ENCODE measurements around the gene FFAR4.
"Not testable (repeated sequence)": the region's sequence is repeated elsewhere in the genome, so short reads cannot be mapped to it uniquely, and the experiment has no call there.

Gene FFAR4
- 0 to 0.07 reads per million in 2 donors for total RNA-seq

DNA sequence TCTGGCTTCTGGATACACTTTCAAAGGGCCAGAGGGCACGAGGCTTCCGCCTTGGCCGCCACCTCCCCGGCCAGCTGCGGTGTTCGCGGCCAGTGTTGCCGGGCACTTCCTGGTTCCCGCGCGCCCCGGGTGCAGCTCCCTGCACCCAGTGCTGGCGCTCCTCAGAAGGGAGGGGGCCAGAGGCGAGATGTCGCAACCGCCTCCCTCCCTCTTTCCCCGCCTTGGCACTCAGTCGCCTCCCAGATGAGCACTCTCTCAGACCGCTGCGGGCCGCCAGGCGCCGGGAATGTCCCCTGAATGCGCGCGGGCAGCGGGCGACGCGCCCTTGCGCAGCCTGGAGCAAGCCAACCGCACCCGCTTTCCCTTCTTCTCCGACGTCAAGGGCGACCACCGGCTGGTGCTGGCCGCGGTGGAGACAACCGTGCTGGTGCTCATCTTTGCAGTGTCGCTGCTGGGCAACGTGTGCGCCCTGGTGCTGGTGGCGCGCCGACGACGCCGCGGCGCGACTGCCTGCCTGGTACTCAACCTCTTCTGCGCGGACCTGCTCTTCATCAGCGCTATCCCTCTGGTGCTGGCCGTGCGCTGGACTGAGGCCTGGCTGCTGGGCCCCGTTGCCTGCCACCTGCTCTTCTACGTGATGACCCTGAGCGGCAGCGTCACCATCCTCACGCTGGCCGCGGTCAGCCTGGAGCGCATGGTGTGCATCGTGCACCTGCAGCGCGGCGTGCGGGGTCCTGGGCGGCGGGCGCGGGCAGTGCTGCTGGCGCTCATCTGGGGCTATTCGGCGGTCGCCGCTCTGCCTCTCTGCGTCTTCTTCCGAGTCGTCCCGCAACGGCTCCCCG lies at the start of gene FFAR4:
TSS of gene FFAR4 (plus strand) at position 231 of the 842 bp plus-strand sequence. CDS start at position 287, 56 bp downstream.
- no peak for DNase-seq

DNA sequence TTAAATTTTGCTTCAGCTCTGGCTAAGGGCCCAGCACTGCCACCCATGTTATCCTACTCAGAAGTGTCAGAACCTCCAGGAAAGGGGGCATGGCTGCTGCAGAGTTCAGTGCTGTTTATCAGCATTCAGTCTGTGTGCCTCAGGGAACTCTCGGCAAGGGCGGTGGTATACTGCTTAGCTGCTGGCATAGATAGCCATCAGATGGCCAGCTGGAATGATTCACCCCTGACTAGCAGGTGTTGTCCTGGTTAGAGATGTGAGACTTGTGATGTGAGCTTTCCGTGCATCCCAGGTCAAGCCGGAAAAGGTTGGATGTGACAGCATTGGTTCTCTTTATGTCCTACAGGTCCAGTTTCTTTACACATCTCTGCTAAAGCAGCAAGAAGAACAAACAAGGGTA lies 47.9 kb upstream of the FFAR4 start:
- DNase-seq = no peak

DNA sequence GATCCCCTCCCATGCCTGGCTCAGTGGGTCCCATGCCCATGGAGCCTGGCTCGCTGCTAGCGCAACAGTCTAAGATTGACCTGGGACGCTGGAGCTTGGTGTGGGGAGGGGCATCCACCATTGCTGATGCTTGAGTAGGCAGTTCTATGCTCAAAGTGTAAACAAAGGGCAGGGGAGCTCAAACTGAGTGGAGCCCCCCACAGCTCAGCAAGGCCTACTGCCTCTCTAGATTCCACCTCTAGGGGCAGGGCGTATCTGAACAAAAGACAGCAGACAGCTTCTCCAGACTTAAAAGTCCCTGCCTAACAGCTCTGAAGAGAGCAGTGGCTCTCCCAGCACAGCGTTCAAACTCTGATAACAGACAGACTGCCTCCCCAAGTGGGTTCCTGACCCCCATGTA lies 31.2 kb upstream of the FFAR4 start:
- no peak for DNase-seq

DNA sequence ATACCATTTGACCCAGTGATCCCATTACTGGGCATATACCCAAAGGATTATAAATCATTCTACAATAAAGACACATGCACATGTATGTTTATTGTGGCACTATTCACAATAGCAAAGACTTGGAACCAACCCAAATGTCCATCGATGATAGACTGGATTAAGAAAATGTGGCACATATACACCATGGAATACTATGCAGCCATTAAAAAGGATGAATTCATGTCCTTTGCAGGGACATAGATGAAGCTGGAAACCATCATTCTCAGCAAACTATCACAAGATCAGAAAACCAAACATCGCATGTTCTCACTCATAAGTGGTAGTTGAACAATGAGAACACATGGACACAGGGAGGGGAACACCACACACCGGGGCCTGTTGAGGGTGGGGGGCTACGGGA lies 25.6 kb upstream of the FFAR4 start:
- DNase-seq = not testable (repeated sequence)

- DNase-seq = no peak
Measured at GRCh38 chr10:93541402-93542357, 24.8 kb upstream of the FFAR4 start.

DNA sequence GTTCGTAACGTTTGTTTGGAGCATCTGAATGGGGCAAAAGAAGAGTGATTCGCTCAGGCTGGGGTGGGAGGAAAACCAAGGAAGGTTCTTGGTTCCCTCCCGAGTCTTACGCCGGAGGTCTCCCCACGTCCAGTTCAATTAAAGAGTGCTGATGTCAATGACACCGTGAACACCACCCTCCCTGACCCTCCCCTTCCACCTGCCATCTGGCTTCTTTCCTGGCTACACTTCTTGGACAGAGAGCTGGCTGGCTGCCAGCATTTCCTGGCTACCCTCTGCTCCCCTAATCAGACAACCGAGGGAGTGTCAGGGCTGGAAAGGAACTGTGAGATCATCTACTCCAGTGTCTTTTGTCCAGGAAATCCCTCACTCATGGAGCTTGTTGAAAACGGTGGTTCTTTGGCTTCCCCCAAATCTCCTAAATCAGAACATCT lies 24.1 kb upstream of the FFAR4 start:
- no peak for DNase-seq

DNA sequence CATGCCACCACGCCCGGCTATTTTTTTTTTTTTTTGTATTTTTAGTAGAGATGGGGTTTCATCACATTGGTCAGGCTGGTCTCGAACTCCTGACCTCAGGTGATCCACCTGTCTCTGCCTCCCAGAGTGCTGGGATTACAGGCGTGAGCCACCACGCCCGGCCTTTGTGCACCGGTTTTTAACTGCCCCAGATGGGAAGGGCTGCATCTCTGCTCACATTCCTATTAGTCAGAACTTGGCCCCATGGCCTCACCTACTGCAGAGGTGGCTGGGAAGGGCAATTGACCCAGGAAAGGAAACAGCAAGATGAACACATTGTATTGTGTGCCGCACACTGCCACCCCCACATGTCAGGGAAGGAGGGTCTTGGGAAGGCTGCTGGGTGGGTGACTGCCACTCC lies 19.5 kb upstream of the FFAR4 start:
- DNase-seq = not testable (repeated sequence)

DNA sequence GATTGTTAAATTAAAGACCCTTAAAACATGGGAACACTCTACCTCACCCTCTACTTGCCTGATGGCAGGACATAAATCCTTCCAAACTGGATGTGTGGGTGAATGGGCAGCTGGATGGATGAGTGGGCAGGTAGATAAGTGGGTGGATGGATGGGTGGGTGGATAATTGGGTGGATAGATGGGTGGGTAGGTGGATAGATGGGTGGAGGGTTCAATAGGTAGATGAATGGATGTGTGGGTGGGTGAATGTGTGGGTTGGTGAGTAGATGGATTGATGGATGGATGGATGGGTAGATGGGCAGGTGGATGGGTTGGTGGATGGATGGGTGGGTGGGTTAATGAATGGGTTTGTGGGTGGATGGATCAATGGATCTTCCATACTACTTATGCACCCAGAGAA lies 18.9 kb upstream of the FFAR4 start:
- DNase-seq = no peak

DNA sequence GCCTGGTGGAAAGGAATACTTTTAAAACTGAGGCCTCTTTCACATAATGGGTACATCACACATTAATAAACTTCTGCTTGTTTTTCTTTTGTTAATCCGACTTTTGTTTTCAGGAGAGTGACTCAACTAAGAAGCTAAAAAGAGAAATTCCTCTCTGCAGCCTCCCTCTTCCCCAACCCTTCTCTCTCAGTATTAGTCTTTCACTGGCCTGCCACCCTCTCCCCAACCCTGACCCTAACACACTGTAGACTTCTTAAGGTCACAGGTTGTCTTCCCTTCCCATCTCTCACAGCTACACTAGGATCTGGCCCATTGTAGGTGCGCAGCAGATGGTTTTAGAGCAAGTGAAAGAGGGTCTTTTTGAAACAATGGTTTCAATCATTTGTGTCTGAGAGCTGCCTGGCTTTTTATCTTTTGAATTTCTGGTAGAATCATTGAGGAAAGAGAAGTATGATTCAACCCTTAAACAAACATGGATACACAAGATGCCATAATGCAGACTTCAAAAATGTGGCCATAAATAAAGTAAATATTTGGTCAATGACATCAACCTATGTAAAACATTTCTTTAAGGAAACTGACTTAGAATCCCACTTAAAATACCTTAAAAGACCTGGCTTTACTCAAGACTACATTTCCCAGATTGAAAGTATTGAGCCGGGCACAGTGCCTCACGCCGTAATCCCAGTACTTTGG lies 17.9 kb upstream of the FFAR4 start:
- DNase-seq = no peak

DNA sequence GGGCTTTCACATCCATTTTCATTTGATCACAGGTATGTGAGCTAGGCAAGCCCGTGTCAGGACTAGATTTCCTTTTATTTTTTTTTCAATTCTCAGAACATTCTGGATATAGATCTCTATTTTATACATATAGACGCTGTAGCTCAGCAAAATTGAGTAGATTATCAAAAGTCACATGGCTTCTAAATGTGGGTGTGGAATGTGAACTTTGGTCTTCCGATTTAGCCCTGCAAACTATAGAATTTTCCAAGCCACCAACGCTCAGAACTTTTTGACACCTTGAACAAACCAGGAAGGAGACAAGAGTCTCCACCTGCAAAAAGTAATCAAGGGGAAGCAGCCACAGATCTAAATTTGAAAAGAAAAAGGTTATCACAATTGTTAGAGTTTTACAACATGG lies 15.9 kb upstream of the FFAR4 start:
- DNase-seq = no peak

DNA sequence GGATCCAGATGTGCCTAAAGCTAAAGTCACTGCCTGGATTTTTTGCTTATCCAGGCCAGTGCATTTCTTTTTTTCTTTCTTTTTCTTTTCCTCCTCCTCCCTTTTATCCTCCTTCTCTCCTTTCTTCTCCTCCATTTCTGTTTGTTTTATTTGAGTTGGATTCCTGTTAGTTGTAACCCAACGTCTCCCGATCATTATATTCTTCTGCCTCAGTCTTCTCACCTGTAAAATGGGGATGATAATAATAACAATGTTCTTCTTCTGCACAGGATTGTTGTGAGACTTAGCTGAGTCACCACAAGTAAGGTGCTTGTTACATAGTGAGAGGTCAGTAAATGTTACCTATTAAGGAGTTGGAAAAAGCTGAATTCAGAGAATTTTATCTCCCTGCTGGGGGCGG lies 13.7 kb upstream of the FFAR4 start:
- DNase-seq = no peak

DNA sequence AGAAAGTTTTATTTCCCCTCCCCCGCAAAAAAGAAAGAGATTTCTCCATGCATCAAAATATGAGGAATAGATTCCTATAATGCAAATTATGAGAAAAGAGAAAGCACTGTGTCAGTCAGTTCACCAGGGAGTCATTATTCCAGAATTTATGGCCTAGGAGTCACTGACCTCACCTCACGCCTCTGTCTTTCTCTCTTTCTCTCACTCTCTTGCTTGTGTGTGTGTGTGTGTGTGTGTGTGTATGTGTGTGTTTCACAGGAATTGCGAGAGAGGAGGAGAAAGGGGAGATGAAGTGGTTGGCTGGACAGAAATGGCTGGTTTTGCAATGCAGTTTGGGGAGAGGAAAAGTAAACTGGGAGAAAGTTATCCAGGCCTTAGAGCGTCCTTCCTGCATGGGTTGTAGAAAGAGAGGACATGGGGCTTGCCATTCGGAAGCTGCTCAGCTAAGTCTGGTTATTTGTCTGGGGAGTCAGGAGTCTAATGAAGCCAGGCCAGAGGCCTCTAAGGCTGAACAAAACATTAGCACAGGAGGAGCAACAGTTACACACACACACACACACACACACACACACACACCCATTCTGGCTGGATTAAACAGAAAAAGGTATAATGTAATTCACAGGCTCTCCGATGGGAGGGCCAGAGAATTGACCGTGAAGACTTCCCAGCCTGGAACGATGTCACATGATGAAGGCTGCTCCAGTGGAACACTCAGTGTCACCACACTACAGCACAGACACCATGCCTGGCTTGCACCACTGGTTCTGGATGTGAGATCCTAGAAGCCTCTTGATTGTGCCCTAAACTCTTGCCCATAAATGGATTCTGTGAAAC lies 12.8 kb upstream of the FFAR4 start:
- DNase-seq = no peak

GRCh38 chr10:93554316-93554663 lies 12.2 kb upstream of the FFAR4 start:
- DNase-seq = no peak

DNA sequence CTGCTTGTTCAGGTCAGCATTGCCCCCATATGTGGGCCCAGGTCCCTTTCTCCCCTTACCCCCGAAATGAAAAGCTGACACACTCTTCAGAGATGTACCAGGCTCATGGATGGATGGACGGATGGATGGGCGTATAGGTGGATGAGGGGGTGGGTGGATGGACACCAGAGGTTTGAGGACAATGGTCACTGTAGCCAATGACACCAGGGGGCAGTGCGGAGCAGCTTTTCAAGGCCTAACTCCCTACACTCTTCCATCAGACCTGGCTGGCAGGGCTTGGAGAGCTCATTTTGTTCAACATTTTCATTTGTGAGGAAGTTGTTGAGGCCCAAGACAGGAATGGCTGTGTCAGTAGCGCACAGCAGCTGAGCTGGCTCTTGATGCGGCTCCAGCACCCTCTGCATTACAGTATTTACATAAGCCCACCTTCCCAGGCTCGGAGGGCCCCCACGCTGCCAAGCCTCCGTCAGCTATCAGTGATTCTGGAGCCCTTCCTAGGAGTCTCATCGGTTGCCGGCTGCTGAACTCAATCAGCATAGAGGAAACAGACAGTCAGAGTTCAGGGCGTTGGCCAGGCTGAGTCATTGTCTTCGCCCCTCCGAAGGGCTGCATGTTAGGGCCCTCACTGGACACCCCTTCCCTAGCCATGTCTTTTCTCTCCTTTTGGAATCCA lies 11.6 kb upstream of the FFAR4 start:
- peak; percentile 16 for DNase-seq

GRCh38 chr10:93559490-93559889 lies 7.0 kb upstream of the FFAR4 start:
- no peak for DNase-seq

GRCh38 chr10:93560541-93560940 lies 5.9 kb upstream of the FFAR4 start:
- no peak for DNase-seq

DNA sequence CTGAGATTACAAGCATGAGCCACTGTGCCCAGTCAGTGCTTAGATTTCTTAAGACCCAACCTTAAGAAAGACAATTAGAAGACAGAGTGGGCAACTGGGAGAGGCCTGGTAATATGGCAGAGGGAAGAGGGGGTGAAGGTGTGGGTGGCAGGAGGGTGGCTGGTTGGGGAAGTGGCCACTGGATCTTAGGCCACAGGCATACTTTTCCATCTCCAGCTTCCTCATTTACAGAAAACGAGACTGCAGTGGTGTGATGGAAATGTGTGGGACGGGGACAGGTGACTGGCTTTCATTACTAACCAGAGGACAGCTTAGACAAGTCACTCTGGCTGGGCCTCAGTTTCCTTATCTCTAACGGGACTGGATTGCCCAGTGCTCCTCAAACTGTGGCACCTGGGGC lies 1.0 kb upstream of the FFAR4 start:
- DNase-seq = no peak

DNA sequence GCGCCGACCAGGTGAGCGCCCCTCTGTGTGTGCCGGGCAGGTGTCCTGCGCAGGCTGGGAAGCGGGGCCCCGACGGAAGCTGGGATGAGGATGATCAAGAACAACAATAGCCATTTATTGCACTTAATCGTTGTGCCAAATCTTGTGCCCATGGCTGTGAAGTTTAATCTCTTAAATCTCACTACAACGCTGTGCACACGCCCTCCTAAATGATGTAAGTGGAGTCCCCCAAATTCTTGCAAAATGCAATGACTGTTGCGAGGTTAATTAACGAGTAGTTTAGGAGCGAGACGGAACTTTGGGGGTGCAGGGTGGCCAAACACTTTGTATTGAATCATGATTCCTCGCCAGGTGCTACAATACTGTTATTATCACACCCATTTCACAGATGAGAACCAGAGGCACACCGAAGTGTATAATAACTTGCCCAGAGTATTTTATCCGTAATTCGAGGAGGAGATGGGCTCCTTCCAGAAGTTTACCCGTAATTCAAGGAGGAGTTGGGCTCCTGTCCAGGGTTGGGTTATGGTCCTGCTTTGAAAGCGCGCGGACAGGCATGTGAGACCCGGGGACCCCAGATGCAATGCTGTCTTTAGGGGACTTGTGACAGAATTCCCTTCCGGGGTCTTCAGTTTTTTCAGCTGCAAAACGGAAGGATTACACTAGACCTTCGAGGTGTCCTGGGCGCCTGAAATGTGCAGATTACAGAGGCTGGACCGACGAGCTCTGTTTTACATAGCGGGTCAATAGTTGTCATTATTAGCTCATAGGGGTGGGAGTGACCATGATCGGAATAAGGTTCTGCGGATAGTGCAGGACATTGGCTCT lies 1.0 kb downstream of the FFAR4 start:
- DNase-seq = no peak

DNA sequence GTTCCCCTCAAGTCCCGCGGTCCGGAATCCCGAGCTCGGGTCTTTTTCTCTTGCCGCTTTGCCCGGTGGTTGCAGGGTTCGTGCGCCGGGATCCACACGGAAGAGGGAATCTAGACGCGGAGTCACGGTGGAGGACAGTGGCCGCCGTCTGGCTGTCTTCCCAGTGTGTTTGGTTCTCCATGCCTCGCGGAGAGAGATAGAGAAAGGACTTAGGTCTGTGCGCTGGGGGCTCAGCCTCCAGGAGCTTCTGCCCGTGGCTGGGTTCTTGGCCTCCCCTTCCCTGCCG lies 1.6 kb downstream of the FFAR4 start:
- DNase-seq = no peak

DNA sequence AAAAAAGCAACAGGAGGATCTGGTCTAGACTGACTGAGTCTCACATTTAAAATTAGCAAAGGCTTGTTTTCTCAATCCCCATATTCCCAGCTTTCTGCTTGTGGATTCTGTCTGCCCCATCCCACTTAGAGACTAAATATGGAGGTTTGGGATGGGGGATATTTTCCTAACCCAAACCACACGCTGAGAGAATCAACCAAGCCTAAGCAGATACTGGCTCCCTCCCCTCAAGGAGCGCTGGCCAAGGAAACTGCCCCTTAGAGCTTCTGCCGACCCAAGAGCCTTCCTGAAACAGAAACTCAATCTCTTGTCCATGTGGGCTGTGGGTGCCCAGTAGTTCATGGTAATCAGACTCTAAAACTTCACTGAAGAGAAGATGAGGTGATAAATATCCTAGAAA lies 3.9 kb downstream of the FFAR4 start:
- no peak for DNase-seq

DNA sequence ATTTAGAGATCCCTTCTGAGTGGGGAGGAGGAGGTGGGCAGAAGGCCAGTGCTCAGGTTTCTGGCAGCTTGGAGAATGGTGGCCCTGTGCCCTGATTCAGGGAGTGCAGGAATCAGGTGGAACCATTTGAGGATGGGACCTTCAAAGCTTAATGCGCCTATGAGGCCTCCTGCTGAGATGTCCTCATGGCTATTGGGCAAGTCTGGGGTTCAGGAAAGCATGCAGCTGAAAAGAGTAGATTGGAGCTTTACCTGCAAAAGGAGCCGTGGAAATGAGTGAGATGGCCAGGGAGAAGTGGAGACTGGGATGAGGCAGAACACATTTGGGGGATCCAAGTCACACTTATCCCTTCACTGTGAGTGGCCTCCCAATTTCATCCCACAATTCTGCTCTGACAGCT lies 6.1 kb downstream of the FFAR4 start:
- DNase-seq = no peak
